ENCODE data around the gene LDLRAD3. TPM values are rescaled to one million over a fixed set of nuclear protein-coding genes. Genes with fewer than 3 reads are reported as not detected.

The LDLRAD3 gene
- total RNA-seq, 1 donor from 2014 or later: 35.6 TPM

- Histone ChIP-seq H3K27me3 (no peaks in the 10 kb centered on the region), H3K9me3 (ENCODE audit: low read depth) (peaks cover 10% of the 10 kb centered on the region), H3K9ac (no peak overlapping the region), H4K20me1 (ENCODE audit: low read depth) (no peaks in the 10 kb centered on the region), H3K27ac (peak overlapping the region; percentile 68), H3K4me2 (peak overlapping the region; percentile 6), H3K4me1 (peaks cover 48% of the 10 kb centered on the region), H3K36me3 (no peaks in the 10 kb centered on the region), H3F3A (ENCODE audit: low read depth) (peaks cover 44% of the 10 kb centered on the region), H3K4me3 (no peak overlapping the region), H2AFZ (replicated peaks) (no peak overlapping the region), H3K79me2 (ENCODE audit: low read depth) (peaks cover 99% of the 10 kb centered on the region)
- no peak for DNase-seq (ENCODE audit: low spot score)
- no peak overlapping the region for H3K27ac Mint-ChIP-seq
- TF ChIP-seq EZH2 (IDR thresholded peaks at IDR 0.05): no peak
- TF ChIP-seq CTCF (IDR thresholded peaks at IDR 0.05): no peak
- no peak for TF ChIP-seq EZH2phosphoT487 (IDR thresholded peaks at IDR 0.05)
- peaks cover 24% of the 10 kb centered on the region for H3K9me3 Mint-ChIP-seq
- peaks cover 32% of the 10 kb centered on the region for H3K36me3 Mint-ChIP-seq
- no peak overlapping the region for H3K4me3 Mint-ChIP-seq
- H3K27me3 Mint-ChIP-seq (ENCODE audit: insufficient read depth, low read depth): peaks cover 6% of the 10 kb centered on the region
- H3K4me1 Mint-ChIP-seq: peaks cover 30% of the 10 kb centered on the region
These were observed 54.8 kb downstream of the LDLRAD3 start for GRCh38 chr11:35998634-35999033.

GRCh38 chr11:36000616-36001190 is 56.8 kb downstream of the LDLRAD3 start:
- no peak overlapping the region for H3K4me3 ChIP-seq
- TF ChIP-seq CTCF (IDR thresholded peaks at IDR 0.05) (no peak), EZH2 (IDR thresholded peaks at IDR 0.05) (no peak), EZH2phosphoT487 (IDR thresholded peaks at IDR 0.05) (no peak)
- no peaks in the 10 kb centered on the region for H3K27me3 ChIP-seq
- peaks cover 98% of the 10 kb centered on the region for H3K79me2 ChIP-seq (ENCODE audit: low read depth)
- H3K4me2 ChIP-seq: no peak overlapping the region
- H3K27ac ChIP-seq: peak overlapping the region; percentile 98
- Mint-ChIP-seq H3K9me3 (peaks cover 31% of the 10 kb centered on the region), H3K4me3 (peak overlapping the region; percentile 13), H3K4me1 (peaks cover 31% of the 10 kb centered on the region), H3K36me3 (peaks cover 33% of the 10 kb centered on the region), H3K27ac (peak overlapping the region; percentile 79), H3K27me3 (ENCODE audit: insufficient read depth, low read depth) (peaks cover 6% of the 10 kb centered on the region)
- no peak overlapping the region for H2AFZ ChIP-seq (replicated peaks)
- no peak for DNase-seq (ENCODE audit: low spot score)
- H3K4me1 ChIP-seq: peaks cover 48% of the 10 kb centered on the region
- H3K36me3 ChIP-seq: no peaks in the 10 kb centered on the region
- no peaks in the 10 kb centered on the region for H4K20me1 ChIP-seq (ENCODE audit: low read depth)
- no peak overlapping the region for H3K9ac ChIP-seq
- H3K9me3 ChIP-seq (ENCODE audit: low read depth): peaks cover 16% of the 10 kb centered on the region
- peaks cover 40% of the 10 kb centered on the region for H3F3A ChIP-seq (ENCODE audit: low read depth)

- Mint-ChIP-seq H3K27me3 (ENCODE audit: insufficient read depth, low read depth) (peaks cover 13% of the 10 kb centered on the region), H3K4me3 (peak overlapping the region; percentile 25), H3K27ac (peak overlapping the region; percentile 90), H3K4me1 (peaks cover 31% of the 10 kb centered on the region), H3K36me3 (peaks cover 23% of the 10 kb centered on the region), H3K9me3 (peaks cover 31% of the 10 kb centered on the region)
- H3F3A ChIP-seq (ENCODE audit: low read depth): peaks cover 40% of the 10 kb centered on the region
- no peak for TF ChIP-seq EZH2 (IDR thresholded peaks at IDR 0.05)
- no peak for TF ChIP-seq CTCF (IDR thresholded peaks at IDR 0.05)
- no peak for TF ChIP-seq EZH2phosphoT487 (IDR thresholded peaks at IDR 0.05)
- H2AFZ ChIP-seq (replicated peaks): no peak overlapping the region
- peak overlapping the region; percentile 73 for H3K4me2 ChIP-seq
- DNase-seq (ENCODE audit: low spot score): peak; percentile 88
- peak overlapping the region; percentile 27 for H3K4me3 ChIP-seq
- peaks cover 16% of the 10 kb centered on the region for H3K9me3 ChIP-seq (ENCODE audit: low read depth)
- H3K27me3 ChIP-seq: no peaks in the 10 kb centered on the region
- peaks cover 52% of the 10 kb centered on the region for H3K4me1 ChIP-seq
- H3K79me2 ChIP-seq (ENCODE audit: low read depth): peaks cover 98% of the 10 kb centered on the region
- H3K9ac ChIP-seq: no peak overlapping the region
- H3K36me3 ChIP-seq: no peaks in the 10 kb centered on the region
- H3K27ac ChIP-seq: peak overlapping the region; percentile 98
- H4K20me1 ChIP-seq (ENCODE audit: low read depth): no peaks in the 10 kb centered on the region
These were observed 58.3 kb downstream of the LDLRAD3 start for GRCh38 chr11:36002196-36002595.
